CD4-positive, alpha-beta T cell treated with Interleukin-6 at 100 ng/mL for 8 hours (primary cell): ENCODE measurements around the gene ERO1B.
"Not testable (repeated sequence)": the region's sequence is repeated elsewhere in the genome, so short reads cannot be mapped to it uniquely, and the experiment has no call there.

Experiments used
- DNase-seq: peaks from one replicate; pipeline ENCODE4 v3.0.0-alpha.2; 2020; ENCODE audit warnings: mixed read lengths, low spot score

ERO1B gene

GRCh38 chr1:236251587-236251986 lies 30.2 kb downstream of the ERO1B start:
- DNase-seq: no peak

DNA sequence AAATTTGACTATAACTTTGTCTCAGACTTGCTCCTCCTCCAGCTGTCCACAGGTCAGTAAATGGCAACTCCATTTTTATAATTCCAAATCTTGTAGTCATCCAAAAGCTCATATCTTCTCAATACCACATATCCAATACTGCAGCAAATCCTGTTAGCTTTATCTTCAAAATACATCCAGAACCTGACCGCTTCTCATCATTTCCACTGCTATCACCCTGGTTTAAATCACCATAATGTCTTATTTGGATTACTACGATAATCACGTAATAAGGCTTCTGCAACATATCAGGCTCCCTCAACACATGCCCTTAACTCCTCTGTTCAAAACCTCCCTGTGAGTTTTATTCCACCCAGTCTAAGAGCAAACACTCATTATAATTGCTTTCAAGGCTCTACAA lies 34.5 kb downstream of the ERO1B start:
- no peak for DNase-seq

DNA sequence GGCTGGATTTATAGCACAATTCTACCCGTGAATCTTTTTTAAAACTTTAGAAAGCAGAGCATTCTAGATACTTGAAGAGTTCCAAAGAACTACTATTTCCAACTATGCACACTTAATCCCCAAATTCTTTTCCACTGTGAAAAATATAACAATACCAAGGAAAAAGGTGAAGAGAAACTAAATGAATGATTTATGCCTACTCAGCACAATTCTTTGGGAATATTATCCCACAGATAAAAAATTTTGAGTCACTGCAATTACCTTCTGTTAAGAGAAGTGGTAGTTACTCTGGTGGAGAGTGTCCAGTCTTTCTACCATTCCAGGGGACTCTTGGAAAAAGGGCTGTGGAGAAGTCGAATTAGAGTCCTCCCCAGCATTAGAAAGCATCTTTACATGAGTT lies 39.2 kb downstream of the ERO1B start:
- DNase-seq: no peak

DNA sequence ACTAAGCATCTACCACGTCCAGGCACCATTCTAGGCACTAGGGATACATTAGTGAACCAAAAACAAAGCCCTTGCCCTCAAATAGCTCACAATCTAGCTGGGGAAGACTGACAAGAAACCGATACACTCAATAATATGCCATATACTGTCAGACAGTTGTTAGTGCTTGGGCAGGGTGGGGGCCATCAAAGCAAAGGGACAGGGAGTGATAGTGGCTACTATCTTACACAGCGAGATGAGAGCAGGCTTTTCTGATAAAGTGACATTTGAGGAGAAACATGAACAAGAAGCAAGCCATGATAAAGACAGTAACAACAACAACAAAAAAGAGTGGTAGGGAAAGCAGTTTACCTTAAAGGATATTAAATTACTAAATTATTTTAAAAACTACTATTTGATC lies 41.1 kb downstream of the ERO1B start:
- no peak for DNase-seq

- no peak for DNase-seq
Measured at GRCh38 chr1:236239092-236239585, 42.6 kb downstream of the ERO1B start.

DNA sequence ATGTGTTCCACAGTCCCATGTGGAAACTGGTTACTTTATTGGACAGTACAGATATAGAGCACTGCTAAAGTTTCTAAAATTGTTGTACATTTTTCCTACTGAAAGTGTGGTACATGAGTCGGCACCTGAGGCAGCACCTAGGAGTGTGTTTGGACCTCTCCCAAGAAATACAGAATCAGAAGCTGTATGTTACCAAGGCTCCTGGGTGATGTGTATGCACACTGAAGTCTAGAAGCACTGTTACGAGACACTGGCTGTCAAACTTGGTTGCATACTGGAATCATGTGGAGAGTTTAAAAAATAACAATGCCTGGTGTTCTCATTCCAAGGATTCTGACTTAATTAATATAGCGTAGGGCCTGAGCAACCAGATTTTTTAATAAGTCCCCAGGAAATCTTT lies 46.6 kb downstream of the ERO1B start:
- DNase-seq: no peak

- no peak for DNase-seq
Measured at GRCh38 chr1:236228411-236228810, 53.3 kb downstream of the ERO1B start.

GRCh38 chr1:236222632-236223031 lies 59.1 kb downstream of the ERO1B start:
- no peak for DNase-seq

GRCh38 chr1:236220473-236220872 lies 61.3 kb downstream of the ERO1B start:
- DNase-seq: no peak

DNA sequence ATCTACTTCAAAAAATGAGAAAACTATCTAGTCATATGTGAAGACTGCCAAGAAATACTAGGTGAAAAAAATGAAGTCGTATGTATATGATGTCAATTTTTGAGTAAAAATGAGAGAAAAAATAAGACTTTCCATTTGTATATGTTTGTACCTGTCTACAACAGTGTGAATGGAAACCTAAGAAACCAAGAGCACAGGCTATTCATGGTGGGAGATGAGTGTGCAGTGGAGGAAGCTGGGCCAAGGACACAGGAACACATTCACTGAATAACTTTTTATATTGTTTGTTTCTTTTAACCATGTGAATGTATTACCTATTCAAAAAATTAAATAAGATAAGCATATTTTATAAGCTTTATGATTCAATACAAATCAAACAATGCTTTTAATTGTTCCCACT lies 67.0 kb downstream of the ERO1B start:
- DNase-seq: no peak

- no peak for DNase-seq
Measured at GRCh38 chr1:236213534-236213933, 68.2 kb downstream of the ERO1B start.

GRCh38 chr1:236211815-236212214 lies 69.9 kb downstream of the ERO1B start:
- DNase-seq: no peak

GRCh38 chr1:236209713-236210112 lies 72.0 kb downstream of the ERO1B start:
- no peak for DNase-seq

GRCh38 chr1:236209185-236209584 lies 72.6 kb downstream of the ERO1B start:
- no peak for DNase-seq

DNA sequence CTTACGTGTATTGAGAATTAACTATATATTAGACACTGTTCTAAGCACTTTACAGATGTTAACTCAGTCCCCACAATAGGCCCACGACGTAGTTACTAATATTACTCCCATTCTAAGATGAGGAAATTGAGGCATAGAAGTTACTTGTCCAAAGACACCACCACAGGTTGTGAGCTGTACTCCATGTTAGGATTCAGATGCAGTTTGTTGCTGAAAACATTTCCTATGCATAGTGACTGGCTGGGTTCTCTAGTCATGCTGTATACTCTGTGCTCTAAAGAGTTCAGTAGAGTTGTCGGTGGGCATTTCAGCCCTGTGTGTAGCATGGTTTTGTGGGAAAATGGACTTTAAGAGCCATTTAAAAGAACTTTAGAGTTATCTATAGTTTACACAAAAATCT lies 74.2 kb downstream of the ERO1B start:
- no peak for DNase-seq

- DNase-seq: no peak
Measured at GRCh38 chr1:236207121-236207520, 74.6 kb downstream of the ERO1B start.

DNA sequence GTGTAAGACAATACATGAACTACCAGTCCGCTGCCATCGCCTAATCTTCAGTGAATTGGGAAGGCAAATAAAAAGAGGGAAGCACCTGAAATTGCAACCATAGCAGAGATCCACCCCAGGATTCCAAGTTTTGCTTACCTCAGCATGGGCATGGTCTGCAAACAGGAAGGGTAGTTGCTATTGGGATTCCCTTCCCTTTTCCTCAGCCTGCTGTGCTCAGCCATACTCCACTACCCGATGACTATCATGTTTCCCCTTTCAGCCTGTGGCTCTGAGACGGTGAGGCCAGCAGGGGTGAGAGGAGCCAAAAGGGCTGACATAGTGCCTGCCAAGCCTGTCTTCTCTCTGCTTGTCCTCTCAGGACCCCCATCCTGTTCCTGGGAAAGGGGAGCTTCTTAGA lies 75.2 kb downstream of the ERO1B start:
- DNase-seq: no peak

DNA sequence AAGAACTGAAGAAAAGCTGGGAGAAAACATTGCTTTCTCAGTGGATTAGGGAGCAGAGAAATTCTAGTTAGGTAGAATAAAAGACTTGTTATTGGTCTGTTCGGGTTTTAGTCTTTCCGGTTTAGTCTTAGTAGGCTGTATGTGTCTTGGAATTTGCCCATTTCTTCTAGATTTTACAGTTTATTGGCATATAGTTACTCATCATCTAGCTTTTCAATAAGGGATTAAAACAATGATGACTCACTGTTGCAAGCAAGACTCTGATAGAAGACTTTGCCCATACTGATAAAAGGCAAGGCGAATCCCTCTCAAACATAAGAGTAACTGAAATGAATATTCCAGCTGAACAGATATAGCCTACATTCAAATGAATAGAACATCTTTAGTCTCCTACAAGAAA lies 77.1 kb downstream of the ERO1B start:
- DNase-seq: no peak

DNA sequence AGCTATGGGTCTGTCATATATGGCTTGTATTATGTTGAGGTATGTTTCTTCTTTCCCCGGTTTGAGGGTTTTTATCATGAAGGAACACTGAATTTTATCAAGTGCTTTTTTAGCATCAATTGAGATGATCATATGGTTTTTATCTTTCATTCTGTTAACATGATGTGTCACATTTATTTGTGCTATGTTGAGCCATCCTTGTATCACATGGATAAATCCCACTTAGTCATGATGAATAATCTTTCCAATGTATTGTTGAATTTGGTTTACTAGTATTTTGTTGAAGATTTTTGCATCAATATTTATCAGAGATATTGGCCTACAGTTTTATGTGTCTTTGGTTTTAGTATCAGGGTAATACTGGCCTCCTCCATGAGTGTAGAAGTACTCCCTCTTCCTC lies 77.7 kb downstream of the ERO1B start:
- no peak for DNase-seq

DNA sequence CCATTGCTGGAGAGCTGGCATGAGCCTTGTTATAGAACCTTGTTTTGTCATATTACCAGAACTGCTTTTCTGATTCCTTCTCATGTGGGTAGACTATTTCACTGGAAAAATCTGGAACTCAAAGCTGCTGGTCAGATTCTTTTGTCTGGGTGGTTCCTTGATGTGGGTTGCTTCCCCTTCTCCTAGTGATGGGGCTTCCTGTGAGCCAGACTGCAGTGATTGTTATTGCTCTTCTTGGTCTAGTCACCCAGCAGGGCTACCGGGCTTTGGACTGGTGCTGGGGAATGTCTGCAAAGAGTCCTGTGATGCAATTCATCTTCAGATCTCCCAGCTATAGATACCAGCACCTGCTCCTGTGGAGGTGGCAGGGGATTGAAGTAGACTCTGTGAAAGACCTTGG lies 80.0 kb downstream of the ERO1B start:
- no peak for DNase-seq

DNA sequence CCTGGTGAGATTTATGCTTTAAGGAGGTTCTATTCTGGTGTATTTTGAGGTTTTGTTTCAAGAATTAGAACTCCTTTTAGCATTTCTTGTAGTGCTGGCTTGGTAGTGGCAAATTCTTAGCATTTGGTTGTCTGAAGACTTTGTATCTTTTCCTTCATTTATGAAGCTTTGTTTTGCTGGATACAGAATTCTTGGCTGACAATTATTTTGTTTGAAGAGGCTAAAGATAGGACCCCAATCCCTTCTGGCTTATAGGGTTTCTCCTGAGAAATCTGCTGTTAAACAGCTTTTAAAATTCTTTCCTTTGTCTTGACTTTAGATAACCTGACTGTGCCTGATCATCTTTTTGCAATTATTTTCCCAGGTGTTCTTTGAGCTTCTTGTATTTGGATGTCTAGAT lies 80.8 kb downstream of the ERO1B start:
- DNase-seq: no peak

DNA sequence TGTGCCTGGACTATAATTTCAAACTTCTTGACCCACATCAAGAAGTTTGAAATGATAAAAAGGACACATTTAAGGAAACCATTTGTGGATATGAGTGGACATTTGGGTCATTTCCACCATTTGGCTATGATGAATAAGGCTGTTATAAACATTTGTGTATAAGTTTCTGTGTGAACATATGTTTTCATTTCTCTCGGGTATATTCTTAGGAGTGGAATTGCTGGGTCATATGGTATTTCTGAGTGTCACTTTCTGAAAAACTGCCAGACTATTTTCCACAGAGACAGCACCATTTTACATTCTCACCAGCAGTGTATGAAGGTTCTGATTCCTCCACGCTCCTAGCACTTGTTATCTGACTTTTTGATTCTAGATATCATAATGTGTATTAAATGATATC lies 88.6 kb downstream of the ERO1B start:
- DNase-seq: no peak

GRCh38 chr1:236188084-236188483 lies 93.7 kb downstream of the ERO1B start:
- not testable (repeated sequence) for DNase-seq

DNA sequence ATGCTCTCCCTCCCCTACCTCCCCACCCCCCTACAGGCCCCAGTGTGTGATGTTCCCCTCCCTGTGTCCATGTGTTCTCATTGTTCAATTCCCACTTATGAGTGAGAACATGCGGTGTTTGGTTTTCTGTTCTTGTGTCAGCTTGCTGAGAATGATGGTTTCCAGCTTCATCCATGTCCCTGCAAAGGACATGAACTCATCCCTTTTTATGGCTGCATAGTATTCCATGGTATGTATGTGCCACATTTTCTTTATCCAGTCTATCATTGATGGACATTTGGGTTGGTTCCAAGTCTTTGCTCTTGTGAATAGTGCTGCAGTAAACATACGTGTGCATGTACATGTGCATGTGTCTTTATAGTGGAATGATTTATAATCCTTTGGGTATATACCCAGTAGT lies 95.3 kb downstream of the ERO1B start:
- DNase-seq: not testable (repeated sequence)

DNA sequence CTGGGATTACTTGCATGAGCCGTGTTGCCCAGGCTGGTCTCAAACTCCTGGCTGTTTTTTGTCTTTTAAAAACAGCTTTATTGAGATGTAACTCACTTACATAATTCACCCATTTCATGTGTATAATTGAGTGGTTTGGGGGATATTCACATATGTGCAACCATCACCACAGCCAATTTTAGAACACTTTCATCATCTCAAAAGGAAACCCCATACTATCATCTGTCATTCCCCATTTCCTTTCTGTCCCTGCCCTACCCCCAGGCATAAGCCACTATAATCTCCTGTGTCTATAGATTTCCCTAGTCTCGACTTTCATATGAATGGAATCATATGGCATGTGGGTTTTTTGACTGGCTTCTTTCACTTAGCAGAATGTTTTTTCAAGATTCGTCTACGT lies 96.1 kb downstream of the ERO1B start:
- DNase-seq: no peak
